Fibroblast of villous mesenchyme (primary cell): Measurements from ENCODE around the gene CAMK2G. TPM values are rescaled to one million over a fixed set of nuclear protein-coding genes. Genes with fewer than 3 reads are reported as not detected.

Experiments
- DNase-seq: peaks from one replicate; pipeline ENCODE4 v3.0.0-alpha.2; 2010; ENCODE audit warnings: low read depth
- H3K4me3 ChIP-seq: 2 replicates; pipeline ENCODE4 v1.5.1; 2011; ENCODE audit warnings: low read depth, mild to moderate bottlenecking, low read length
- total RNA-seq: library from RNA; depleted of rRNA; stranded (reverse); fragments of >200 nt; gene quantifications from 2 replicates; pipeline ENCODE4 v1.2.3, GENCODE V29; 2012
- TF ChIP-seq, protein P1 (sequence below): IDR thresholded peaks from 2 replicates; pipeline ENCODE4 v1.5.1; 2012; ENCODE audit warnings: low read depth, mild to moderate bottlenecking, low read length; ENCODE audit not compliant: insufficient read depth

Gene CAMK2G
- total RNA-seq, 1 donor: 36.7 TPM

DNA sequence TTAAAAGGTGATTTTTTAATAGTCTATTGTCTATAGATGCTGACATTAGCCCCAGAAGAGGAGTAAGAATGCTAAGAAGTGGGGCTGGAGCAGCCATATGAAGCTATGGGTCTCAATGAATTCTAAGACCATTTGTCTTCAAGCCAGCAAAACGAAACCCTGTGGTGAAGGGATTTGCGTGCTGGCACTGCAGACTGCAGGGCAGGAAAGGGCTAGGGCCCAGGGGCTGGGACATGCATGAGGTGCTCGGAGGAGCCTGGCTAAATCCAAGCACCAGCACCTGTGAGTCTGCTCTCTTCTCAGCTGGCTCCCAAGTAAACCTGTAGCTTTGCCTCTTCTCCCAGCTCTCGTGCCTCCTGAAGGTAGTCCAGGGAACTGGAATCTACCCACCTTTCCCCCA is 61.7 kb downstream of the CAMK2G start:
- TF ChIP-seq, protein P1, sequence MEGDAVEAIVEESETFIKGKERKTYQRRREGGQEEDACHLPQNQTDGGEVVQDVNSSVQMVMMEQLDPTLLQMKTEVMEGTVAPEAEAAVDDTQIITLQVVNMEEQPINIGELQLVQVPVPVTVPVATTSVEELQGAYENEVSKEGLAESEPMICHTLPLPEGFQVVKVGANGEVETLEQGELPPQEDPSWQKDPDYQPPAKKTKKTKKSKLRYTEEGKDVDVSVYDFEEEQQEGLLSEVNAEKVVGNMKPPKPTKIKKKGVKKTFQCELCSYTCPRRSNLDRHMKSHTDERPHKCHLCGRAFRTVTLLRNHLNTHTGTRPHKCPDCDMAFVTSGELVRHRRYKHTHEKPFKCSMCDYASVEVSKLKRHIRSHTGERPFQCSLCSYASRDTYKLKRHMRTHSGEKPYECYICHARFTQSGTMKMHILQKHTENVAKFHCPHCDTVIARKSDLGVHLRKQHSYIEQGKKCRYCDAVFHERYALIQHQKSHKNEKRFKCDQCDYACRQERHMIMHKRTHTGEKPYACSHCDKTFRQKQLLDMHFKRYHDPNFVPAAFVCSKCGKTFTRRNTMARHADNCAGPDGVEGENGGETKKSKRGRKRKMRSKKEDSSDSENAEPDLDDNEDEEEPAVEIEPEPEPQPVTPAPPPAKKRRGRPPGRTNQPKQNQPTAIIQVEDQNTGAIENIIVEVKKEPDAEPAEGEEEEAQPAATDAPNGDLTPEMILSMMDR: no peak
- no peak overlapping the region for H3K4me3 ChIP-seq
- no peak for DNase-seq

DNA sequence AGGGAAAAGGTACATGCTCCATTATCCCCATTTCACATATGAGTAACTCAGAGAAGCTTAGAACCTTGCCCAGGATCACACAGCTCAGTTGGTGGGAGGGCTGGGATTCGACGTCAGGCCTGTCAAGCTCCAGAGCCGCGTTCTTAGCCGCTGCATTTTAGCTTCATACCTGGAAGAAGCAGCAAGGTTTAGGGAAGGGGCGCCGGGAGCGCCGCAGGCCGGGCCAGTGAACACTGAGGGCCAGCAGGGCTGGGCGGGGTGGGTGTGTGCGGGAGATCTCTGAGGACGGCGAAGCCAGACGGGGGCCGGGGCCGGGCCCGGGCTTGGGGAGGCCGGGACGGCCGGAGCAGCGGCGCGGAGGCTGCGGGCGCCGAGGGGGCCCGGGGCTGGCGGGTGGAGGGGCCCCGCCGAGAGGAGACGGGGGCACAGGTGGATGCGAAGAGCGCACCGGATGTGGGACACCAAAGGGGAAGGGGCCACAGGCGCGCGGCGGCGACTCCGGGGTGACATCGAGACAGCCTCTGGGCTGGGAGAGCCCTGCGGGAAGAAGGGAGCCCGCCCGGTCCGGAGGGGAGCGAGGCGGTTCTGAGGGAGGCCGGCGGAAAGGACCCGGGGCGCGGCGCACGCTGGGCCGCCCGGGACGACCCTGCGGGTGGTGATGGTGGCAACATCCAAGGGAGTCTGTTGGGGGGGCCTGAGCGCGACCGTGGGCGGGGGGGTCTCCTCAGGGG is 63.5 kb downstream of the CAMK2G start:
- peak overlapping the region; percentile 81 for H3K4me3 ChIP-seq
- TF ChIP-seq, protein P1: no peak
- peak; percentile 22 for DNase-seq

DNA sequence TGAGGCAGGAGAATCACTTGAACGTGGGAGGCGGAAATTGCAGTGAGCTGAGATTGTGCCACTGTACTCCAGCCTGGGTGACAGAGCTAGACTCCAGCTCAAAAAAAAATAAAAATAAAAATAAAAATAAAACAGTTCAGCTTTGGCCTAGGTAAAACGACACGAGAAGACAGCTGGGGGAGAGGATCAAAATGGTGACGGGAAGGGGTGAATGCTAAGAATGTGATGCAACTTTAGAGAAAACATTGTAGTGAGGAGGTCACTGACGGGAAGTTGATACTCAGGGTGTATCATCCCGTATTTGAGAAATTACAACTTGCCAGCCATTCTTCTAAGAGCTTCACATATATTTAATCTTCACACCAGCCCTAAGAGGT is 64.0 kb downstream of the CAMK2G start:
- H3K4me3 ChIP-seq: peak overlapping the region; percentile 81
- TF ChIP-seq, protein P1: no peak
- no peak for DNase-seq

DNA sequence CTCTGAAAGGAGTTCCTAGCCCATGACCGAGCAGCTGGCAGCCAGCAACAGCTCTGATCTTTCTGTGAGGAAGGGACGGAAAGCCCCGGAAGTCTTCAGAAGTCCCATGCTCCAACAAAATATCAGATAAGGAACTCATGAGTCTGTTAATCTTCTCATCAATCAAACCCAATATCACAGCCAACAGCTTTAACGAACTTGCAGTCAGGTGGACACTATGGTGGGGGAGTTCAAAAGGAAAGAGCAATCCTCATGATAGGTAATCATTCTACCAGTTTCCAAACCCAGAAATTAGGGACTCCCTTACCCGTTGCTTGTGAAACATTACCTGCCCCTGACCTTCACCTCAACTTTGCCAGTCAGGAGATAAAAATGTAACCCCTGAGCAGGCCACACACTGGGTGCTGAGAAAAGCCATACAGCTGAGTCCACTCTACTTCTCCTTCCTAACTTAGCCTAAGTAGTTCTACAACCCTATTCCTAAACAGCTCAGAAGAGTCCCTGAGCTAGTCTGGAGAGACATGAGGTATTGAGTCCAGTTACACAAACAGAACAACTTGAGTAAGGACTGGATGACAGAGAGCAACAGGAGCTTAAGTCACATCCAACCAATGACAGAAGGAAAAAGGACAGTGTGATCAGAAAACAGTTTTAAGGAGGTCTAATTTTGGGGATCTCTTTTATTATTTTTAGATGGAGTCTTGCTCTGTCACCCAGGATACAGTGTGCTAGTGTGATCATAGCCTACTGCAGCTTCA is 65.1 kb downstream of the CAMK2G start:
- no peak for DNase-seq
- H3K4me3 ChIP-seq: no peak overlapping the region
- TF ChIP-seq, protein P1: no peak

GRCh38 chr10:73808021-73808815 is 66.1 kb downstream of the CAMK2G start:
- H3K4me3 ChIP-seq: no peak overlapping the region
- TF ChIP-seq, protein P1: no peak
- DNase-seq: no peak

- DNase-seq: no peak
- H3K4me3 ChIP-seq: no peak overlapping the region
- TF ChIP-seq, protein P1: no peak
Observed at GRCh38 chr10:73807471-73807870, 66.9 kb downstream of the CAMK2G start.
